ENCODE data around the gene HRH2.

- TF ChIP-seq CTCF (IDR thresholded peaks at IDR 0.05; ENCODE audit: insufficient read depth, low read length) (no peak), POLR2AphosphoS5 (IDR thresholded peaks at IDR 0.05; ENCODE audit: low read depth) (no peak), REST (IDR thresholded peaks at IDR 0.05; ENCODE audit: insufficient replicate concordance, low read depth) (no peak), SPI1 (IDR thresholded peaks at IDR 0.05; ENCODE audit: borderline replicate concordance, low read depth) (no peak), GABPA (IDR thresholded peaks at IDR 0.05; ENCODE audit: low read depth) (no peak)
Measured at GRCh38 chr5:175681968-175682340, 24.1 kb downstream of the HRH2 start.

Measured in HL-60 (cell line).